Stimulated activated naive B cell treated with anti-CD40 and anti-IgM and Interleukin-4, amounts not matched to agents 10 μg/mL and 1 μg/mL and 100 μg/mL, for 72 hours (primary cell): ENCODE data around the gene ACSF3.

ENCODE experiments used
- ATAC-seq, 2 donors: fragments of 150-1000 bp; cut with Tn5 transposase; replicated peaks; 2 replicates each; pipeline ENCODE4 v1.10.0; 2021; ENCODE audit warnings: moderate library complexity in 1 of 2
- DNase-seq: peaks from one replicate; pipeline ENCODE4 v3.0.0; 2021
- H3K27ac Mint-ChIP-seq: one replicate; pipeline ENCODE4 v1.8.0; 2022; ENCODE audit warnings: mild to moderate bottlenecking, mixed read lengths
- H3K27me3 Mint-ChIP-seq, 2 donors: one replicate each; pipeline ENCODE4 v1.8.0; 2022; ENCODE audit warnings: mixed read lengths in 2 of 2
- H3K36me3 Mint-ChIP-seq, 2 donors: one replicate each; pipeline ENCODE4 v1.8.0; 2022; ENCODE audit warnings: mixed read lengths in 2 of 2, mild to moderate bottlenecking in 1 of 2
- H3K4me1 Mint-ChIP-seq, 2 donors: one replicate each; pipeline ENCODE4 v1.8.0; 2022; ENCODE audit warnings: mixed read lengths in 2 of 2, mild to moderate bottlenecking in 1 of 2
- H3K4me3 Mint-ChIP-seq, 2 donors: one replicate each; pipeline ENCODE4 v1.8.0; 2022; ENCODE audit warnings: mild to moderate bottlenecking in 2 of 2, mixed read lengths in 2 of 2, moderate library complexity in 1 of 2
- H3K9me3 Mint-ChIP-seq, 2 donors: one replicate each; pipeline ENCODE4 v1.8.0; 2022; ENCODE audit warnings: mixed read lengths in 2 of 2, mild to moderate bottlenecking in 1 of 2

Gene ACSF3

GRCh38 chr16:89093602-89094251 lies at the start of gene ACSF3:
Gene ACSF3 (plus strand): TSS chr16:89093852. CDS start chr16:89100682, 6,830 bp downstream.
- DNase-seq = peak; percentile 65
- peak; percentile 80 to 84 for ATAC-seq
- Mint-ChIP-seq H3K9me3 (no peaks in the 10 kb centered on the region), H3K36me3 (peaks cover 11 to 19% of the 10 kb centered on the region in 2 donors), H3K27me3 (peaks cover 0 to 30% of the 10 kb centered on the region in 2 donors), H3K4me3 (peak within 1 kb of the TSS; percentile 90 to 95), H3K4me1 (peaks cover 35 to 47% of the 10 kb centered on the region in 2 donors), H3K27ac (peak within 1 kb of the TSS; percentile 91)

GRCh38 chr16:89044418-89045180 lies 49.1 kb upstream of the ACSF3 start:
- ATAC-seq = no peak

GRCh38 chr16:89045181-89045815 lies 48.4 kb upstream of the ACSF3 start:
- Mint-ChIP-seq H3K4me1 (peaks cover 7 to 13% of the 10 kb centered on the region in 2 donors), H3K4me3 (no peak overlapping the region), H3K36me3 (peaks cover 2 to 4% of the 10 kb centered on the region in 2 donors), H3K9me3 (peaks cover 3 to 5% of the 10 kb centered on the region in 2 donors), H3K27me3 (peaks cover 26 to 50% of the 10 kb centered on the region in 2 donors), H3K27ac (peak overlapping the region; percentile 33)
- DNase-seq = no peak
- ATAC-seq = no peak

More at GRCh38 chr16:89044418-89045180, 49.1 kb upstream of the ACSF3 start:
- H3K27ac Mint-ChIP-seq = no peak overlapping the region
- peaks cover 2 to 4% of the 10 kb centered on the region in 2 donors for H3K36me3 Mint-ChIP-seq
- DNase-seq = no peak
- H3K4me3 Mint-ChIP-seq = no peak overlapping the region
- peaks cover 22 to 46% of the 10 kb centered on the region in 2 donors for H3K27me3 Mint-ChIP-seq
- peaks cover 7 to 11% of the 10 kb centered on the region in 2 donors for H3K4me1 Mint-ChIP-seq
- H3K9me3 Mint-ChIP-seq = peaks cover 3 to 5% of the 10 kb centered on the region in 2 donors

- Mint-ChIP-seq H3K4me3 (no peak overlapping the region), H3K9me3 (peaks cover 3 to 5% of the 10 kb centered on the region in 2 donors), H3K27me3 (peaks cover 22 to 46% of the 10 kb centered on the region in 2 donors), H3K27ac (no peak overlapping the region), H3K4me1 (peaks cover under 1 to 11% of the 10 kb centered on the region in 2 donors), H3K36me3 (peaks cover 2 to 4% of the 10 kb centered on the region in 2 donors)
- DNase-seq (no peak), ATAC-seq (peak in 1 of 2 donors; percentile 41)
Observed at GRCh38 chr16:89045881-89046280, 47.8 kb upstream of the ACSF3 start.

- Mint-ChIP-seq H3K27ac (no peak overlapping the region), H3K9me3 (peaks cover 3 to 5% of the 10 kb centered on the region in 2 donors), H3K36me3 (peaks cover 2 to 4% of the 10 kb centered on the region in 2 donors), H3K4me1 (peaks cover 0 to 9% of the 10 kb centered on the region in 2 donors), H3K27me3 (peaks cover 22 to 41% of the 10 kb centered on the region in 2 donors), H3K4me3 (no peak overlapping the region)
- DNase-seq (no peak), ATAC-seq (peak in 1 of 2 donors; percentile 53)
Observed at GRCh38 chr16:89046491-89046890, 47.2 kb upstream of the ACSF3 start.

- peaks cover 22 to 42% of the 10 kb centered on the region in 2 donors for H3K27me3 Mint-ChIP-seq
- H3K4me3 Mint-ChIP-seq = no peak overlapping the region
- H3K4me1 Mint-ChIP-seq = peaks cover 1 to 7% of the 10 kb centered on the region in 2 donors
- H3K9me3 Mint-ChIP-seq = peaks cover 3 to 5% of the 10 kb centered on the region in 2 donors
- no peak overlapping the region for H3K27ac Mint-ChIP-seq
- peaks cover 2 to 4% of the 10 kb centered on the region in 2 donors for H3K36me3 Mint-ChIP-seq
- DNase-seq = no peak
- no peak for ATAC-seq
Observed at GRCh38 chr16:89047331-89048089, 46.1 kb upstream of the ACSF3 start.

- peaks cover 25 to 48% of the 10 kb centered on the region in 2 donors for H3K27me3 Mint-ChIP-seq
- DNase-seq = no peak
Observed at GRCh38 chr16:89048090-89048725, 45.4 kb upstream of the ACSF3 start.

GRCh38 chr16:89048871-89049422 lies 44.7 kb upstream of the ACSF3 start:
- ATAC-seq (no peak), DNase-seq (no peak)
- Mint-ChIP-seq H3K27ac (no peak overlapping the region), H3K27me3 (peaks cover 25 to 53% of the 10 kb centered on the region in 2 donors), H3K4me1 (peaks cover 11 to 12% of the 10 kb centered on the region in 2 donors), H3K4me3 (no peak overlapping the region), H3K36me3 (peaks cover 2 to 4% of the 10 kb centered on the region in 2 donors), H3K9me3 (peaks cover 3 to 5% of the 10 kb centered on the region in 2 donors)

More at GRCh38 chr16:89048090-89048725, 45.4 kb upstream of the ACSF3 start:
- H3K4me3 Mint-ChIP-seq = no peak overlapping the region
- H3K4me1 Mint-ChIP-seq = peaks cover 8% of the 10 kb centered on the region in 2 donors
- ATAC-seq = no peak
- H3K9me3 Mint-ChIP-seq = peaks cover 3 to 5% of the 10 kb centered on the region in 2 donors
- no peak overlapping the region for H3K27ac Mint-ChIP-seq
- H3K36me3 Mint-ChIP-seq = peaks cover 2 to 4% of the 10 kb centered on the region in 2 donors

- ATAC-seq (no peak), DNase-seq (no peak)
- Mint-ChIP-seq H3K27ac (peak overlapping the region; percentile 7), H3K4me3 (no peak overlapping the region), H3K4me1 (peaks cover 11 to 12% of the 10 kb centered on the region in 2 donors), H3K36me3 (peaks cover 2 to 4% of the 10 kb centered on the region in 2 donors), H3K27me3 (peaks cover 21 to 48% of the 10 kb centered on the region in 2 donors), H3K9me3 (peaks cover 3 to 5% of the 10 kb centered on the region in 2 donors)
Observed at GRCh38 chr16:89049484-89050118, 44.1 kb upstream of the ACSF3 start.

GRCh38 chr16:89050119-89050867 lies 43.4 kb upstream of the ACSF3 start:
- peaks cover 11 to 12% of the 10 kb centered on the region in 2 donors for H3K4me1 Mint-ChIP-seq
- H3K27me3 Mint-ChIP-seq = peaks cover 18 to 52% of the 10 kb centered on the region in 2 donors
- ATAC-seq = no peak
- peaks cover 2 to 4% of the 10 kb centered on the region in 2 donors for H3K36me3 Mint-ChIP-seq
- no peak for DNase-seq
- peaks cover 3 to 5% of the 10 kb centered on the region in 2 donors for H3K9me3 Mint-ChIP-seq
- no peak overlapping the region for H3K27ac Mint-ChIP-seq
- H3K4me3 Mint-ChIP-seq = no peak overlapping the region

GRCh38 chr16:89050868-89051311 lies 42.8 kb upstream of the ACSF3 start:
- no peak overlapping the region for H3K4me3 Mint-ChIP-seq
- DNase-seq (no peak), ATAC-seq (no peak)
- peaks cover 1 to 2% of the 10 kb centered on the region in 2 donors for H3K36me3 Mint-ChIP-seq
- H3K27me3 Mint-ChIP-seq = peaks cover 14 to 46% of the 10 kb centered on the region in 2 donors
- peaks cover 10 to 12% of the 10 kb centered on the region in 2 donors for H3K4me1 Mint-ChIP-seq
- H3K27ac Mint-ChIP-seq = no peak overlapping the region
- peaks cover 2 to 3% of the 10 kb centered on the region in 2 donors for H3K9me3 Mint-ChIP-seq
